PC-3 (cell line): Measurements from ENCODE around the gene CD4.

Source experiments
- CTCF ChIP-seq: fragments of 300-600 bp; sonication (generic); conservative IDR thresholded peaks from 2 replicates; pipeline ENCODE4 v1.5.1; 2017; ENCODE audit warnings: antibody characterized with exemption, low read depth, mild to moderate bottlenecking, low read length
- EZH2 ChIP-seq: fragments of 300-600 bp; sonication (generic); IDR thresholded peaks from one replicate; pipeline ENCODE4 v1.6.1; 2017; ENCODE audit warnings: antibody characterized with exemption, mild to moderate bottlenecking, low read length; ENCODE audit not compliant: unreplicated experiment
- EZH2phosphoT487 ChIP-seq: fragments of 300-600 bp; sonication (generic); IDR thresholded peaks from 2 replicates; pipeline ENCODE4 v1.6.1; 2018; ENCODE audit warnings: mild to moderate bottlenecking, antibody characterized with exemption, low read length, borderline replicate concordance

- no peak for TF ChIP-seq CTCF
- no peak for TF ChIP-seq EZH2phosphoT487
- no peak for TF ChIP-seq EZH2
Observed at GRCh38 chr12:6807170-6807569, 17.8 kb downstream of the CD4 start.
